NCI-H345 treated with DMSO at 0.1 percent for 48 hours (cell line): ENCODE results near the gene SH3RF1.
A peak's percentile ranks its signal among the peaks of the same experiment; 100 is the strongest.
"Not testable (repeated sequence)": the region's sequence is repeated elsewhere in the genome, so short reads cannot be mapped to it uniquely, and the experiment has no call there.

Experiments
- DNase-seq: peaks from one replicate; lab custom pipeline; 2025; ENCODE audit not compliant: unreplicated experiment; lab: John Stamatoyannopoulos, UW

SH3RF1 gene

DNA sequence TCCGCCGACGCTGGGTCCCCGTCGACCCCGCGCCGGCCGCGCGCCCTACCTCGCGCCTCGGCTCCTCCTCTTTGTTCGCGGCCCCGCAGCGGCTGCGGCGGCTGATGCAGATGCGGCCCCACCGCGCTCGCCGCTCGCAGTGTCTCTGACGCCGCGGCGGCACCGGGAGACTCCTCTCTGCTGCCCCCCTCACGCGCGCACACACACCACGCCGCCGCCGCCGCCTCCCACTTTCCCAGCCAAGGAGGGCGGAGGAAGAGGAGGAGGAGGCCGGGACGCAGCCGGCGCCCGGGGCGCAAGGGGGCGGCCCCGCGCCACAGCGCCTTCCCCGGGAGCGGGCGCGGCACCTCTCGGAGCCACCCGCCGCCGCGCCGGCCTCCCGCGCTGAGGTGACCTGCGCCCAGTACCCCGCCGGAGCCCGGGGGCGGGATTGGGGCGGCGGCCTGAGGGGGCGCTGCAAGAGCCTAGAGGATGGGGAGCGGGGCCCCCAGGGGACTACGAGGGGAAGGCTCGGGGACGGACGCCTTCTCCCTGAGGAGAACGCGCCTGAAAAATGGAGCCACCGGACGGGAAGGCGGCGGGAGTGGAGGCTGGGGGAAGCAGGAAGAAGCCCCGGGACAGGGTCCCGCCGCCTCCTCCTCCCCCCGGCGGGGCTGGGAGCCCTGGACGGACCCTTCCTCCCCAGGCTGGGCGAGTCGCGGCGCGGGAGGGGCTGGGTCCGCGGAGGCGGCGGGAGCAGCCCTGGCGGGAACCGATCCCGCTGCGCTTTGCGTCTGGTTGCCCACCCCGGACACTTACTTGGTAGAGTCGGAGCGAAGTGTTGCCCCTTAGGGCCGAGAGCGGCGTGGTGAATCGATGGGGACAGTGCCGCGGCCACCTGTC lies at the start of gene SH3RF1:
Gene SH3RF1, minus strand, starts transcription at position 147 of the 882 bp plus-strand sequence. CDS start 1,744 bp downstream, outside the sequence.
- no peak for DNase-seq

DNA sequence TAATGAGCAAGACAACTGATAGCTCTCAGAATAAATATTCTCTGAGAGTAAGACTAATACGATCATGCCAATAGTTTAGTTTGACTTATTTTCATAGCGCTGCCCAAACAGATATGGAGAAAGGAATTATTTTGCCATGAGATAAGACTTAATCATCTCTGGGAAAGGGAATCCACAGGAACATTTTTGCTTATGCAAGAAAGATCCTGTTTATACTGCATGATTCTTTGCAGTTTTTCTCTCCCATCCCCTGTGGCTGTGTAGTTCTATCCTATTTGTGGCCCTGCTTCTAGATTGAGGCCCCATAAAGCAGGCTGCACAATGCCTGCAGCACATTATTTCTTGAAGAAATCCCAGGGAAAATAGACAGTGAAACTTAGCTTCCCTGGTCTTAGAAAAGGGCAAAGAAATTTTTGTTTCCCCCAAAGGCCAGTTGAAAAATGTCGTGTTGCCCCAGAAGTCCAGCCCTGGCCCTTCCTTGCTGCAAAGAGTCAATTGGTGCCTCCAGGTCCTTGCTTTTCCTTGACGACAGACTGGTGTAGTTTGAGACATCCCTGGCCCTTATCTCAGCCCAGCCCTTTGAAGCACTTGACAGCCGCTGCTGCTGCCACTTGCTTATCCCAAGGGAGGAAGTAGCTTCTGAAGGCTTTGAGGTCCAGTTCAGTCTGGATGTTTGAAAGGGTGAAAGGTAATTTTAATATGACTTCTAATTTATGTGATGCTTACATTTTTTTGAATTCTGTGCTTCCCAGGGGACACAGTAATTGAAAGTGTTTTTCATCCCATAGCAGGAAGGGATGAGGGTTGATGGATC lies 45.0 kb upstream of the SH3RF1 start:
- no peak for DNase-seq

DNA sequence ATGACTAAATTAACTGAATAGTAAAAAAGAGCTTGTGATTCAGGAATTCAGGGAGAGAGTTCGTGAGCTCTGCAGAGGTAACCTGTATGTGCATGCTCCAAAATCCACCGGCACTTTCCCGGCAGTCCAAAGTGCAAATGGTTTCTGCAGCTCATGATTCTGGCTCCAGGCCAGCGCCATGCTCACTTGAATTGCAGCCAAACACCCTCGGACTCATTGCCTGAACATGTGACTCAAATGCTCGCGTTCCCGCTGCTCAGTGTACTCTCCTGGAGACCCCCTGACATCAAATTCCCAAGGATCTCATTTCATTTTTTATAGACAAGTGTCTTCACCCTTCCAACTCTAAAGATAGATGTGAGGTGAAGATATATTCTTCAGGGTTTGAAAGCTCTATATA lies 44.1 kb upstream of the SH3RF1 start:
- peak; percentile 50 for DNase-seq

DNA sequence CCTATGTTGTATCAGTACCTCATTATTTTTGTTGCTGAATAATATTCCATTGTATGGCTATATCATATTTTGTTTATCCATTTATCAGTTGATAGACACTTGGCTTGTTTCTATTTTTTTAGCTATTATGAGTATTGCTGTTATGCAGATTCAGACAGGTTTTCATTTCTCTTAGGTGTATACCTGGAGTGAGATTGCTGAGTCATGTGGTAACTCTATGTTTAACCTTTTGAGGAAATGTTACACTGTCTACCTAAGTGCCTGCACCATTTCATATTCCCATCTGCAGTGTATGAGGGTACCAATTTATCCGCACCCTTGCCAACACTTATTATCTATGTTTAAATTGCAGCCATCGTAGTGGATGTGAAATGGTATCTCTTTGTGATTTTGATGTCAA lies 43.0 kb upstream of the SH3RF1 start:
- DNase-seq: no peak

DNA sequence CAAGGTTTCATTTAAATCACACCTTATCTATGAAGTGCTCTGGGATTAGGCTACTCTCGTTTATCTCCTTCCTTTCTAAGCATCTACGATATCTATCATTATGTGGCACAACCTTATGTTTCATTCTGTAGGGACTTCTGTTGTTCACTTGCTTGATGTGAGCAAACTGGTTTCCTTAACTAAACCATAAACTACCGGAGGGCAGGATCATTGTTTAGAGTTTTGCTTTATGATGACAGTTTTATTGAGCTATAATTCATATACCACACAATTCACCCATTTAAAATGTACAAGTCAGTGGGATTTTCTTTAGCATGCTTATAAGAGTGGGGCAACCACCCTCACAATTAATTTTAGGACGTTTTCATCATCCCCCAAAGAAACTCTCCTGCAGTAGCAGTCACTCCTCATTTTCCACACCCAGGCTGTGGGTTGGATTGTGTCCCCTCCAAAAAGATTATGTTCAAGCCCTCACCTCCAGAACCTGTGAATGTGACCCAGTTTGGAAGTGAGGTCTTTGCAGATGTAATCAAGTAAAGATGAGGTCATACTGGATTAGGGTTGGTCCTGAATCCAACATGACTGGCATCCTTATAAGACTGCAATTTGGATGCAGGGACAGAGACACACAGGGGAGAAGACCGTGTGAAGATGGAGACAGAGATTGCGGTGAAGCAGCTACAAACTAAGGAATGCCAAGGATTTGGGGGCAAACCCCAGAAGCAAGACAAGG lies 42.1 kb upstream of the SH3RF1 start:
- DNase-seq: no peak

DNA sequence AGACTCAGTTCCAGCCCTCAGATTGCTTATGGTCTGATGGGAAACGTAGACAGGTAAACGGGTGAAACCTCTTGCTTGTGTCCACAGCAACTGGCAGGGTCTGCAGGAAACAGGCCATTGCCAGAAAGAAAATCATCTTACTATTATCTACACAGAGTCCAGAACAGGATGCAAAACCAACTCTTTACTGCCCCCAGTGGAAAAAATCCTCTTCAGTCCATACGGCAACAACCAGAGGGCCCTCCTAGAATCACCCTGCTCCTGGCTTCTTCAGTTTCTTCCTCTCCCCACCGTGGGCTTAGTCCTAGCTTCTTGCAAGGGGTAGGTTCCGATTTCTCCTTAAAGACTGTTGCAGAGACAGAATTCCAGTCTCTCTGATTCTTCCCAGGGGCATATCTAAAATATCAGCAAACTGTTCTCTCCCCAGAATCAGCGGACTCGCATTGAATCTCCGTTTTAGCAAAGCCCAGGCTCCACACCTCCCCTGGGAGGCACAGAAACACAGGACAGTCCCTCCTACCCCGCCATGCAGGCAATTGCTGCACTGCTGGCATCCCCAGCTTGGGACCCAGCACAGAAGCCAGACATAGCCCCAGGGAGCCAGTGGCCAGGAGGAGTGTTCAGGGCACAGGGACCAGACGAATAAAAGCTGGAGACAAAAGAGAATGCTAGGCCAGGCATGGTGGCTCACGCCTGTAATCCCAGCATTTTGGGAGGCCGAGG lies 41.0 kb upstream of the SH3RF1 start:
- no peak for DNase-seq

DNA sequence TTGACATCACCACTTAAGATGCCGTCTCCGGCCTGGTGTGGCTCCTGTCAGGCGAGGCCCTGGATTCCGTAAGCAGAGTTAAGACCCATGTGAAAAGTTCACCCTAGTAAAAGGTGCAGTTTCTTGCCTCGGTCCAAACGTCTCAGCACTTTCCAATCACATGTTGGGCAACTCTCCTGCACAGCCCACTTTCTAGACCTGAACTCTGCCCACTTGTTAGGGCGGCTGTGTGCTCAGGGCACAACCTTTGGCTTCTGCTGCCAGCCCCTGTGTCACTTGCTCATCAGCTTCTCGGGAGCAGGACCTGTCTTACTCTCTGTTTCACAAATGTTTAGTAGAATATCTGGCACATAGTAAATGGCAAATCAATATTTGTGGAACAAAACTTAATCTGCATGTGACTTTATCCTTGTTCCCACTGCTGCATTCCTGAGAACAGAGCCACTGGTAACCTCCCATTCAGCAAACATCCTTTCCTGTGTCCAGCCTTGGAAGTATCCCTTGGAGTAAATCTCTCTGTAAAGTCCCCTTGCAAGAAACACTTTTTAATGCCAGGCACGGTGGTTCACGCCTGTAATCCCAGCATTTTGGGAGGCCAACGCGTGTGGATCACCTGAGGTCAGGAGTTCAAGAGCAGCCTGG lies 38.7 kb upstream of the SH3RF1 start:
- DNase-seq: no peak

DNA sequence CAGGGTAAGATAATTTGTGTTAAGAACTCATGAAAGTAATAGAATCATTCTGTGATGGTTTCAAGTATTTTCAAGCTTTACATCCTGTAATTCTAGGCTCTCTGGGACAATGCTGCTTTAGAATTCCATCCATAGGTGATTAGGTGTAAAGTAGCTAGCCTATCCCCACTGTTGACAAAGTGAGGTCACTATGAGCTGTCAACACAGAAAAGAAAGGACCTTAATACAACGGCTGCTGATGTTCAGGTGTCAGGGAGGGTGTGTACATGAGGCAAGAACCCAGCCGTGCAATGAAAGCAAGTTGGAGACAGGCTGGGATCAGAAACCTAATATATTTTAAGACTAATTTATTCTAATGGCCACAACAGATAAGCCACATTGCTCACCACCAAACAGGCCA lies 36.8 kb upstream of the SH3RF1 start:
- DNase-seq: no peak

DNA sequence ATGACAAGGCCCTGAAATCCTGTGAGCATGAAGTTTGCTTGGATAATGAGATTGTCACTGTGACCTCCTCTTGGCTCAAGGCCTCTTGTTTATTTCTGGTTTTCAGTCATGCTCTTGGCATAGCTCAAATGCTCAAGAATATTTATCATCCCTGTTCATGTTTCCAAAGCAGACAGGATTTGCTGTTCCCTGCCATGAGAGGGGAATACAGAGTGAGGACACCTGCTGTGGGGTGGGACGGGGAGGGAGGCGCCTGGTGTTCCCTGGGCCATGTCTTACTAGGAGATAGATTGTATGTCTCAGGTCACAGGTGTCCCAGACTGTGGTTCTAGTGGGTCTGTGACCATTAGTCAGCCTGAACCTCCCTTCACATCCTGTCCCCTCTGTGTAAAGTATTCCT lies 34.9 kb upstream of the SH3RF1 start:
- no peak for DNase-seq

DNA sequence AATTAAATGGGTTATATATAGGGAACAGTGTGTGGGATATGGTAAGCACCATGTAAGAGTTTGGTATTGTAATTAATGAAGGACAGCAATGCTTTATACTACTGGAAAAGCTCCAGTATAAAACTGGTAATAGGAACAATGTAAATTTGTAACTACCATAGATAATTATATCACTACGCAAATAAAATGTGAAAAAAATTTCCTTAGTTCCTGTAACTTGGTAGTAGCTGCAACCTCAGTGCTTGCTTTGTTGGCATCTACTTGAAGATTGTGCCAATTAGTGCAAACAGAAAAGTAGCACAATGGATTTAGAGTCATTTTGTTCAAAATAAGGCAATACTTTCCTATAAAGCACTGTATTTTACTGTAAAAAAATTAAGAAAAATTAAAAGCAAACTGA lies 34.4 kb upstream of the SH3RF1 start:
- no peak for DNase-seq

DNA sequence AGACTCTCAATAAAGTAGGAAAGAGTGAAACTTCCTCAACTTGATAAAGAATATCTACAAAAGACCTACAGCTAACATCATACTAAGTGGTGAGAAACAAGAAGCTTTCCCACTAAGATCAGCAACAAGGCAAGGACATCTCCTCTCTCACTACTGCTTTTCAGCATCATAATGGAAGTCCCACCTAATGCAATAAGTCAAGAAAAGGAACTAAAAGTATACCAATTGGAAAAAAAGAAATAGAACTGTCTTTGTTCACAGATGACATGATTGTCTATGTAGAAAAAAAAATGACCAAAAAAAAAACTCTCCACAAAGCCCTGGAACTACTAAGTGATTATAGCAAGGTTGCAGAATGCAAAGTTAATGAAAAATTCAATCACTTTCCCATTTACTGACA lies 25.1 kb upstream of the SH3RF1 start:
- DNase-seq: no peak

DNA sequence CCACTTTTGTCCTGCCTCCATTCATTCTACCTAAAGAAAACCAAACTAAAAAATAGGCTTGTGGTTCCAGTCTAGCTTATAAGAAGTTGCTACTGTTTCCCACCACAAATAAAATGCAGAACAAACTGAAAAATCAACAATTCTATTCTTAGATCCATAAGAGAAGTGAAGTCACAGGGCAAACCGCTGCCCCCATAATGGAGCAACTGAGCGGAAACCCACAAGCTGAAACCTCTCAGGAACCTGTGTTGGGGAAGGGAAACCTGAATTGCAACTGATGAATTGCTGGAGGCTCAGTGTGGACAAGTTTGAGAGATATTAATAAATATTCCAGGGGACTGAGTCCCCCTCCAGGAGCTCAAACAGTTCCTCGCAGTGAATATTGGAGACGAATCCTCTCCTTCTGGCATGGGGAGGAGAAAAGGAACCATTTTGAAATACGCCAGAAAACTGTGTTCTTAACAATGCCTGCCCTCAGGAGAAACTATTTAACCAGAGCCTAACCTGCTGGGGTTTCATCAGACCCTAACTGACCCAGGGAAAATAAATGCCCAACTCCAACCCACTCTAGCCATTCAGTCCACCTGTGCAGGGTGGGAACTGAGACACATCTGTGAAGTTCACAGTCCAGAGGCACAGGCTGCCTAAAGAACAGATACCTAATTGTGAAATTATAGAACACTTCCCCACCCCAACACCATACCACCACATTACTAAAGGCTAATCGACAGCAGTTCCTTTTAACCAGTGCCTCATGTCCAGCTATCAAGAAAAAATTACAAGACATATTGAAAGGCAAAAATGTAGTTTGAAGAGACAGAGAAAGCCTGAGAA lies 22.8 kb upstream of the SH3RF1 start:
- no peak for DNase-seq

DNA sequence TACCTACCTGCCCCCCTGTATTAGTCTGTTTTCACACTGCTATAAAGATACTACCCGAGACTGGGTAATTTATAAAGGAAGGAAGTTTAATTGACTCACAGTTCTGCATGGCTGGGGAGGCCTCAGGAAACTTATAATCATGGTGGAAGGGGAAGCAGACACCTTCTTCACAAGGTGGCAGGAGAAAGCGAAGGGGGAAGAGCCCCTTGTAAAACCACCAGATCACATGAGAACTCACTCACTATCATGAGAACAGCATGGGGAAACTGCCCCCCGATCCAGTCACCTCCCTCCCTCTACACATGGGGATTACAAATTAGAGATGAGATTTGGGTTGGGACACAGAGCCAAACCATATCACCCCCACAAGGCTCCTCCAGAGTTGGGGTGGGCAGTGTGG lies 17.2 kb upstream of the SH3RF1 start:
- not testable (repeated sequence) for DNase-seq

DNA sequence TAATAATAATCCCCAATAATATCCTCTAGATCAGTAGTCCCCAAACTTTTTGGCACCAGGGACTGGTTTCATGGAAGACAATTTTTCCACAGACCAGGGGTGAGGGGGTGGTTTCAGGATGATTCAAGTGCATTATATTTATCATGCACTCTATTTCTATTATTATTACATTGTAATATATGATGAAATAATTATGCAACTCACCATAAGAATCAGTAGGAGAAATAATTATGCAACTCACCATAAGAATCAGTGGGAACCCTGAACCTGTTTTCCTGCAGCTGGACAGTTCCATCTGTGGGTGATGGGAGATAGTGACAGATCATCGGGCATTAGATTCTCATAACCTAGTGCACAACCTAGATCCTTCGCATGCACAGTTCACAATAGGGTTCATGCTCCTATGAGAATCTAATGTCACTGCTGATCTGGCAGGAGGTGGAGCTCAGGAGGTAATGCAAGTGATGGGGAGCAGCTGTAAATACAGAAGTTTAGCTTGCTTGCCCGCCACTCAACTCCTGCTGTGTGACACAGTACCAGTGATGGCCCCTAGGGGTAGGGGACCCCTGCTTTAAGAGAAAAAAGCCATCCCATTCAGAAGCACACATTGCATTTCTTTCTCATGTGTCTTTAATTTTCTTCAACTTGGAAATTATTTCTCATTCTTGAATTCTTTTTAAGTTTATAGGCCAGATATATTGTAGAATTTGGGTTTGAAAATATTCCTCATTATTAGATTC lies 16.0 kb upstream of the SH3RF1 start:
- DNase-seq: no peak

DNA sequence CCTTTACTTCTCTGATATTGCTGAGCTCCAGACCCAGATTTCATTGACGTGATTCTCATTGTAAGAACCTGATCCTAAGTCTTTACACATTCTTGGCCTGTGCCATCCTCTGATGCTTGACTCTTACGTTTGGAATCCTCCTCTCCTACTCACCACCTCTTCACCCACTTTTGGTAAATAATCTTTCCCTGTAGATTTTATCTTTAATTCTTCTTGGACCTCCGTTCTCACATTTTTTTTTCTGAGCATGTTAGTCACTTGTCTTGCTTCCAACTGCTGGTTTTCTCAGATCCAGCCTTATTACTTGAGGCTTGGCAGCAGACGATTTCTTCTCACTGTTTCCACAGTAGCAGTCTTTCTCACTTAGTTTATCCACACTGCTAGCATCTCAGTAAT lies 12.4 kb upstream of the SH3RF1 start:
- no peak for DNase-seq

DNA sequence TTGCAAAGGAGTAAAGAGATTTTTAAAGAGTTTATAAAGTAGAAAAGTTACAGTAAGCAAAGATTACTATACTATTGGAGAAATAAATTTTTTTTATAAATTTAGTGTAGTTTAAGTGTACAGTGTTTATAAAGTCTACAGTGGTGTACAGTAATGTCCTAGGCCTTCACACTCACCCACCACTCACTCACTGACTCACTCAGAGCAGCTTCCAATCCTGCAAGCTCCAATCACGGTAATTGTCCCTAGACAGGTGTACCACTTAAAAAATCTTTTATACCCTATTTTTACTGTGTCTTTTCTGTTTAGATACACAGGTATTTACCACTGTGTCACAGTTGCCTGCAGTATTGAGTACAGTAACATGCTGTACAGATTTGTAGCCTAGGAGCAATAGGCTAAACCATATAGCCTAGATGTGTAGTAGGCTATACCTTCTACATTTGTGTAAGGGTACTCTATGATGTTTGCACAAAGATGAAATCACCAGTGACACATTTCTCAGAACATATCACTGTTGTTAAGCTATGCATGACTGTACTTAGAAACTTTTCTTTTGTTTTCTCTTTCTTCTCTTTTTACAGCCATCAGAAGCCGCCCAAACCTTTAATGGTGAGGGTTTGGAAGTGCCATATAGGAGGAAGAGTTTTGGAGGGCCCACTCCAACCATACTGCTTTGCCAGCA lies 11.8 kb upstream of the SH3RF1 start:
- no peak for DNase-seq

DNA sequence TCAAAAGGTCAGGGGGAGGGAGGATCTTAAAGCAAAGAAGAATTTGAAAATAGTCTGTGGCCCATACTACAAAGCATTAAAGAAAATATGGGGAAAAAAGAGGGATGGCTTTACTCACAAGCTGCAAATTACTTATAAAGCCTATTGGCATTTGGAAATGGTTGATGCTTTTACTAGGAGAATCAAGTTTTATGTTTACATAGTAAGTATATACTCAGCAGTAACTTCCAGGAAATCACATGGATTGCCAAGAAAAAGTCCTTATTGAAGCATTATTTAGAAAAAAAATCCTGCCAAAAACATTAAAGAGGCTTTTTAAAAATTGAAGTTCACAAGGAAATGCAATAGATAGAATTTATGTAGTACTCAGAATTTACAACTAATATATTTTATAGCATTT lies 8.4 kb upstream of the SH3RF1 start:
- no peak for DNase-seq

DNA sequence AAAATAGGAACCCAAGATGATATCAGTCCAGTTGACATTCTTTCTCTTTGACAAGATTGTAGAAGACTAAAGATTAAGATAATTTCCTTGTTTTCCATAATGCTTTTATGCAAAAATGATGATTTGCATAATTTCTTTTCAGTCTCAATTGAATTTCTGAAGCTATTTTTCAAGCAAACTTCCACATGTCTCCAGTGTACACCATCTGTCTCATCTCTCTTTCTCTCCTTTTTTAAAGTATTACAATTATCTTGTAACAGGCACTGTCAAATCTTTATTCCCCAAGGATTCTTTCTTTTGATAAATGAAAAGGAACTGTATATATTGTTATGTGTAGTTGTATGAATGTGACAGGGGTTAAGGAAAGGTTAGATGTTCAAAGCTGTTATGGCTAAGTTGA lies 7.9 kb upstream of the SH3RF1 start:
- no peak for DNase-seq
